HepG2 (cell line): ENCODE data around the gene ST3GAL2.

Source experiments
- EP300 ChIP-seq, 3 experiments: sonication (generic) in 1 of 3; formaldehyde crosslinking in 1 of 3; IDR thresholded peaks; 2 replicates each; pipeline versions ENCODE4 v1.5.1 to v1.6.1; 2011 to 2020; ENCODE audit warnings: low read depth in 2 of 3, low read length in 2 of 3, borderline replicate concordance in 1 of 3, improper control_type of control experiment in 1 of 3, mild to moderate bottlenecking in 1 of 3, missing genetic modification reagents in 1 of 3, moderate library complexity in 1 of 3
- NFIC ChIP-seq: IDR thresholded peaks from 2 replicates; pipeline ENCODE4 v1.6.1; 2012; ENCODE audit warnings: mild to moderate bottlenecking, low read length, inconsistent platforms
- RAD21 ChIP-seq: fragments of 450-650 bp; formaldehyde crosslinking; IDR thresholded peaks from 2 replicates; pipeline ENCODE4 v1.5.0; 2020; ENCODE audit warnings: mild to moderate bottlenecking
- REPIN1 ChIP-seq: sonication (generic); formaldehyde crosslinking; IDR thresholded peaks from 2 replicates; pipeline ENCODE4 v1.8.0; 2022; ENCODE audit warnings: missing genetic modification reagents, low read depth, mild to moderate bottlenecking, borderline replicate concordance
- RFX5 ChIP-seq: IDR thresholded peaks from 2 replicates; pipeline ENCODE4 v1.6.1; 2011; ENCODE audit warnings: low read depth, low read length, improper control_type of control experiment
- SMC3 ChIP-seq: IDR thresholded peaks from 2 replicates; pipeline ENCODE4 v1.6.1; 2011; ENCODE audit warnings: low read length, improper control_type of control experiment
- ZBTB1 ChIP-seq: sonication (generic); formaldehyde crosslinking; IDR thresholded peaks from 2 replicates; pipeline ENCODE4 v1.4.0; 2020; ENCODE audit warnings: missing genetic modification reagents, borderline replicate concordance

GRCh38 chr16:70437017-70437581 is 1.8 kb downstream of the ST3GAL2 start:
- TF ChIP-seq RFX5: no peak
- TF ChIP-seq NFIC: no peak
- no peak for TF ChIP-seq EP300 (IDR thresholded peaks at IDR 0.05; ENCODE audit: low read depth in 2 of 2, low read length in 2 of 2)
- TF ChIP-seq EP300 (CRISPR knock-in tag; IDR thresholded peaks at IDR 0.05; ENCODE audit: borderline replicate concordance): 0 out of 2 replicates have a peak, but pooled peaks have one; percentile 17
- no peak for TF ChIP-seq ZBTB1 (CRISPR knock-in tag)
- no peak for TF ChIP-seq RAD21 (CRISPR knock-in tag)
- no peak for TF ChIP-seq SMC3
- TF ChIP-seq REPIN1 (CRISPR knock-in tag): no peak
